HG02588 (cell line): ENCODE results near the gene FAM120A.

ENCODE experiments used
- ATAC-seq: cut with Tn5 transposase; IDR thresholded peaks from one replicate; pipeline ENCODE4 v1.9.1; 2021; ENCODE audit warnings: mild to moderate bottlenecking, moderate library complexity; ENCODE audit not compliant: unreplicated experiment

Gene FAM120A

DNA sequence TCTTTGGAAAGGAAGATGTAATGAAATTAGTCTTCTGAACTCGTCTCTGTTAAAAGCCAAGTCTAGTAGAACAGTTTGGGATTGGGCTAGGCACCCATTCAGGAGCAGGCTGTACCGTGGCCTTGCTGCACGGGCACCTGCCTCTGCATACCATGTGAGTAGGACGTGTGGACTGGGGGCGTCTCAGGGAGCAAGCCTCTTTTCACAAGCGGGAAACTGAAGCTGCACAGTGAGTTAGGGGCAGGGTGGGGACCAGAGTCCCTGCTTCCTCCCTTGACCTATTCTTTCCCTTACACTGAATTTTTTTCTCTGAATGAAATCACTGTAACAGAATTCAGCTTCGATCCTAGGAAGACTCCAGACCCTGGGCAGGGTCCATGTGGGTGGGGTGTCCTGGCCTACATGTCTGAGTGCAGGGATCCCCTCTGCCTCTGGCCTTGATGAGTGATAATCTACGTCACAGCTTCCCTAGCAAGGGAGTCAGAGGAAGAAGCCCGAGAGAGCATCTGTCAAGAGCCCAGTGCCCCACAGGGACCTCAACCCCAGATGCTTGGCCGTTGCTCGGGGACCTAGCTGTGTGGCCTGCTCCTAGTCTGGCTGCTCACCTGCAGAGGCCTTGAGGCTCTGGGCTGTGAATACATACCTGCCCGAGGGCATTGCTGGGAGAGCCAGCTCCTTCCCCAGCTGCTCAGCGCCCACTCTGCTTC lies 140.0 kb downstream of the FAM120A start:
- ATAC-seq = no peak

- no peak for ATAC-seq
These were observed 140.6 kb downstream of the FAM120A start for GRCh38 chr9:93592008-93592642.

DNA sequence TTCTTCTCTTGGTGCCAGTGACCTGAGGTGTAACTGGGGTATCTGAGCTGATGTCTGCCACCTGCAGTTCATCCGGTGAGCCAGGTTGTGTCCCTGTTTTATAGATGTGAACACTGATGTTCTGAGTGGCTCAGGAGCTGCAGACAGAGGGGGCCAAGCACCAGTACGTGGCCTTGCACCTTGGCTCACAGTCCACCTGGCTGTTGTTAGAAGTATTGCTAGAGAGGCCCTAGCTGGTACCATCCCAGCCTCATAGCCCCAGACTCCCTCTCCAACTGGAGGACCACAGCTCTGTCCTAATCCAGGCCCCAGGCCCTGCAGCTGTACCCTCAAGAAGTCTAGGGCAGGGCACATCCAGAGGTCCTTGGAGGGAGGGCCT lies 141.1 kb downstream of the FAM120A start:
- ATAC-seq = no peak

- ATAC-seq = no peak
These were observed 141.7 kb downstream of the FAM120A start for GRCh38 chr9:93593144-93593658.

- ATAC-seq = no peak
These were observed 142.7 kb downstream of the FAM120A start for GRCh38 chr9:93594041-93594756.

DNA sequence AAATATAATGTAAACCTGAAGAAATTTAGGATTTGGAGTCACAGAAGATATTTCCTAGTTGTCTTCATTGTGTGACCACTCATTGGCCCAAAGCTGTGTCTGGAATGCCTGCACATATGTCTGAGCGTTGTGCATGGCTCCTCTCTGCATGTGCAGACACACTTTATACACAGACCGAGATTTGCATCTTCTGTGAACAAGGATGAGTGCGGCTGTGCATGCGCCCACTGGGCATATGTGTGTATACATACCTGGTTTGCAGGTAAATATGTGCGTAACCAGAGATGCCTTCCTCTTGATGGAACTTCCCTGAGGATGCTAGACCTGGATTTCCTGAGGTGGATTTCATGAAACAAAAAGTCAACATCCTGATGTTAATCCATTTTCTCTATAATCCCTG lies 144.0 kb downstream of the FAM120A start:
- no peak for ATAC-seq

GRCh38 chr9:93595861-93596365 lies 144.4 kb downstream of the FAM120A start:
- no peak for ATAC-seq

DNA sequence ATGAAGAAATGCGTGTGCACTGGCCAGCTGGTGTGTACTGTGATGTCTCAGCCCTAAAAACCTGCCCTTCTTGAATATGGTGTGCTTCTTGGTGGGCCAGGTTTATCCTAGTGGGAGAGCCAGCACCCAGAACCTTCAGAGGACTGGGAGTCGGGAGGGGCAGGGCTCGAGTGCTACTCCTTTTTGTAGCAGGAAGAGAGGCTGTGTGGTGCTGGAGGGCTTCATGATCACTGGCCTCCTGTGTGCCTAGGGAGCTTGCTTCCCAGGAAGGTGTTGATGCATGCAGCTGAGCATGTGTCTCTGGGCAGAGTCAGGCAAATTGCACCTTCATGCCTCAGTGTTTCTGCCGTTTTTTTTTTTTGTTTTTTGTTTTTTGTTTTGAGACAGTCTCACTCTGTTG lies 144.9 kb downstream of the FAM120A start:
- no peak for ATAC-seq

DNA sequence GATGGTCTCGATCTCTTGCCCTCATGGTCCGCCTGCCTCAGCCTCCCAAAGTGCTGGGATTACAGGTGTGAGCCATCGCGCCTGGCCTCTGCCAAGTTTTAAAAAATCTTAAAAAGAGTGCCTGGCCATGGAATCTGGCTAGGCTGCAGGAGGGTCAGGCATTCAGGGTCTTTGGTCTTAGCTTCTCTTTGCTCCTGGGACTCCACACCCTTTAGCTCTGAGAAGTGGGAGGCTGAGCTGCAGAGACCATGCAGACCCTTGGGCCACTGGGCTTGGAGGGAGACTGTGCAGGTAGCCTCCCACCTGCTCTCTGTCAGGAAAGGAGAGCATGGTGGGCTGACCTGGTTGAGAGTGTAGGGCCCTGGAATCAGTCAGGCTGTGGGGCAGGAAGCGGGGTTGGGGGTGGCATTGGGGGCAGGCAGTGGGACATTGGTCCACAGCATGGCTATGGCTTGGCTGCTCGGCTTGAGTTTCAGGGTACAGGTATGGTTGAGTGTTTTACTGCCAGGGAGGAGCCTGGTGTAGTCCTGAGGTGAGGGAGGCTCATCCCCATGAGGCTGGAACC lies 145.7 kb downstream of the FAM120A start:
- ATAC-seq = no peak

DNA sequence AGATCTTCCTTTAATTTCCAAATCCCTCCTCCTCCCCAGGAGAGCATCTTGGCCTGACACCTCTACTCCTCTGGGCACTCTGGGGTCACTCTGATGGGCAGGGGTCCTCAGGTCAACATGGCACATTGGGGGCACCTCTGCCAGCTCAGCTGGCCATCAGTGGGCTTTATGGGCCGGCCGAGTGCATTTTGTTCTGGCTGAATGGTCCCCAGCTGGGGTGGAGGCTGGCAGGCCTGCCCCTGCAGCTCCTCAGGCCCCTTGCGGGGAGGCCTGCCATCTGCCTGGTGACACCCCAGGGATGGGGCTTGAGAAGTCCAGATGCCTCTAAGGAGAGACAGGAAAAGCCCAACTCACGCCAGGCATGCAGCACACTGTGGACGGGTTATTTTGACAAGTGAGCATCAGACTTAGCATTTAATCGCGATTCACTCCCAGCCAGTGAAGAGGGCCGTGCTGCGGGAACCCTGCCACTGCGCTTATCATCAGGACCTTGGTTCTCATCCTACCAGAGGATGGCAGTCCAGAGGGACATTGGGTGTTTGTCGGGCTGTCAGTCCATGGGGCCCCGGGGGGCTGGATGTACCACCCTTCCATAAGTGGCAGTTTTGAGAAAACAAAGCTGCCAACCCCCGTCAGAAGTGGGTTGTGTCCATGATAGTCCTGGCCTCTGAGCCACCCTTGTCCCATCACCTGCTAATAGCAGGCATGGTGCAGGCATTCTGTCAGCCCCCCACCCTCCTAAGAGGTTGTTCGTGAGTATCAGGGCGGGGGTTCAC lies 146.6 kb downstream of the FAM120A start:
- no peak for ATAC-seq

DNA sequence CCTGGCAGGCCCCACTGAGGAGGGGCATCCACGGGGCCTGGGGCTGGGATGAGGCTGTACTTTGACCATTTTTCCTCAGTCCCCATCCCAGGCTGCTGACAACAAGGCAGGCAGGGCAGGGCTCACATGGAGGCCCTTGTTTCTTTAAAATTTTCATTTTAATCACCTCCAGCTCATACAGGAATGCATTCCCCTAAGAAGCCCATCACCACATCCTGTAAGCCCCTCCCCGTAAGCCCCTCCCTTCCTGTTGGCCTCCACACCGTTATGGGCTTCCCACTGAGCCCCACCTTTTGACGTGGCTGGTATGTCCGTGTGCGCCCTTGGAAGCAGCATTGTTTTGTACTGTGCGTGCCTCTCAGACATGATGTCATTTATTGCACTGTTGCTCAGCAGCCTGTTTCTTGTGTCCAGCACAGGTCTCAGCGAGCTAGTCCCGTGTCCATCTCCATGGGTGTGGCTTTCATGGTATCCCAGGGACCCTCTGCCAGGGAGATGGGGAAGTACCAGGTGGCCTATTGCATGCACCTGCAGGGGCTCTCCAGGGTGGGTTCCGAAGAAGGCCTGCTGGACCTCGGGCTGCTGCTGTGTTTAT lies 147.3 kb downstream of the FAM120A start:
- ATAC-seq = no peak

DNA sequence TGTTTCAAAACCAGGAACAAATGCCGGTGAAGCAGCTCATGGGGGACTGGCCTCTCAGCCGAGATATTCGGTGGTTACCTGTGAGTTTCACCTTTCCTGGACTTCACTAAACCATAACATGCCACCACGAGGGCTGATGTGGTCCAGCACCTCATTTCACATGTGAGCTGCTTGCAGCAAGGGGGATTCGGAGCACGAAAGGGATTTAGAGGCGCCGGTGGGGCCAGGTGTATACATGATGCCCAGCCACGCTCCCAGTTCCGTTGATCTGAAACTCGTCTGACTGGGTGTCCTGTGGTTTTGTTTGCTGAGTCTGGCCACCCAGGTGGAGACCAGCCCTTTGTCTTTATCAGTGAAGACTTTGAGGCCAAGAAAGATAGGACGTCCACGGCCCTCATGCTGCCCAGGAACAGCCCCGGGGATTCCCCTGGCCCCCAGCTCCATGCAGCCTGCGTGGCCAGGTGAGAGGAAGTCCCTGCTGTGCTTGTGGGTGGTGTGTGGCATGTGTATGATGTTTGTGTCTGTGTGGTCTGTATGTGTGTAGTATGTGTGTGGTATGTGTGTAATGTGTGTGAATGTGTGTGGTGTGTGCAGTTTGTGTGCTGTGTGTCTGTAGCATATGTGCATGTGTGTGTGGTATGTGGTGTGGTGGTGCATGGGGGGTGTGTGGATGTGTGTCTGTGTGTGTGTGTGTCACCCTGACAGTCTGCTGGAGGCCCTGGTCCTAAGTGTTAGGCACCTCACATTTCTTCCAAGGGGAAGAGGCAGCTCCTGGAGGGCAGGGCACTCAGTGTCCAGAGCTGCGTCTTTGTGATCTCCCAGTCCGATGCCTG lies 148.3 kb downstream of the FAM120A start:
- no peak for ATAC-seq

DNA sequence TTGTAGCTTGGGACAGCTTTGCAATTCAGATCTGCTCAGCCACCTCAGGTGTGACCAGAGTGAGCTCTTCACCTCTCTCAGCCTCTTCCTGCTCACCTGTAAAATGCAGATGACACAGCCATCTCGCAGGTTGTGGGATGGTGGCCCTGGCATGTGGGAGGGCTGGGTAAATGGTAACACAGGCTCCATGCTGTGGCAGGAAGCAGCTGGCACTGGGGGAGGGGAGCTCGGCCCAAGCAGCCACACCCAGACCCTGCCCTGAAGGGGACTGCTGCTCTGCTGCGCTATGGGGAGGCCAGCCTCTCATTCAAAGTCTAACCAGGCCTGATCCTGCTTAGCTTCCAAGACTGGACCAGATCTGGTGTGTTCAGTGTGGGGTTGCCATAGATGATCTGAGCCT lies 149.0 kb downstream of the FAM120A start:
- no peak for ATAC-seq

DNA sequence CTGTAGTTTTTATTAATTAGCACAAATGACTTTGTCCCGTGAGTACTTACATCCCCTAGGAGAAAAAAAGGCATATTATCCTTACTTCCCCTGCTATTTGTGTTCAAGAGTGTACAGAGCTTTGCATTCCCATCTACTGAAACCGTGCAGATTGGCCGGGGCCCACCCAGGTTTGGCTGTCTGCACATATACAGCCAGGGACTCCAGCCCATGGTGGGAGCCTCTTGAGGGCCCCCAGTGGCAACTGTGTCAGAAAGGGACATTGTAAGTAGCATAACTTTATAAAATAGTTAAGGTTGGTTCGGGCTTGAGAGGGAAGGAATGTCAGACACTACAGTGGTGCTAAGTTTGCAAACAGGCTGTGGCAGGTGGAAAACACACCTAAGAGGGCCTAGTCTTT lies 149.6 kb downstream of the FAM120A start:
- no peak for ATAC-seq

GRCh38 chr9:93601666-93602065 lies 150.2 kb downstream of the FAM120A start:
- no peak for ATAC-seq

GRCh38 chr9:93603011-93603410 lies 151.5 kb downstream of the FAM120A start:
- ATAC-seq = no peak

- ATAC-seq = no peak
These were observed 152.4 kb downstream of the FAM120A start for GRCh38 chr9:93603906-93604326.

GRCh38 chr9:93606187-93606586 lies 154.7 kb downstream of the FAM120A start:
- ATAC-seq = no peak

DNA sequence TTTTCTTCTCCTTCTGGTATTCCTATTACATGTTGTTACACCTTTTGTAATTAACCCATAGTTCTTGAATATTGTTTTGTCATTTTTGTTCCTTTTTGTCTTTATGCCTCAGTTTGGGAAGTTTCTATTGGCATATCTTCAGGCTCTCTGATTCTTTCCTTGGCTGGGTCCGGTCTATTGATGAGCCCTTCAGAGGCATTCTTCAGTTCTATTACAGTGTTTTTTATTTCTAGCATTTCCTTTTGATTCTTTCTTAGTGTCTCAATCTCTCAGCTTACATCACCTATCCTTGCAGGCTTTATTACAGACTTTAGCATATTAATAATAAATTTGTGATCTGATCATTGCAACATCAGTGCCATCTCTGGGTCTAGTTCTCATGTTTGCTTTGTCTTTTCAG lies 158.7 kb downstream of the FAM120A start:
- no peak for ATAC-seq
